SK-N-SH (cell line): ENCODE results near the gene ING1. TPM values are rescaled to one million over a fixed set of nuclear protein-coding genes. Genes with fewer than 3 reads are reported as not detected.

Experiments used
- CTCF ChIA-PET: fragments of 300-600, 350-600 bp; formaldehyde crosslinking; extraction: SDS; loops from one replicate; lab custom pipeline; 2021; lab: Yijun Ruan, JAX
- POLR2A ChIA-PET: fragments of 350-600 bp; sonication (Branson Sonifier 250); formaldehyde crosslinking; extraction: SDS; loops from one replicate; lab custom pipeline; 2020; ENCODE audit warnings: antibody characterized with exemption, inconsistent platforms; lab: Yijun Ruan, JAX
- DNase-seq: peaks from one replicate; pipeline ENCODE4 v3.0.0; 2012
- H2AFZ ChIP-seq: fragments of 200-600 bp; sonication (generic); 2 replicates; pipeline ENCODE4 v1.8.1; 2016; ENCODE audit warnings: antibody characterized with exemption, mild to moderate bottlenecking, low read depth
- H3F3A ChIP-seq: fragments of 200-600 bp; sonication (generic); replicated peaks from 2 replicates; pipeline ENCODE3; 2016; ENCODE audit warnings: antibody characterized with exemption, mild to moderate bottlenecking; ENCODE audit not compliant: insufficient read depth
- H3K27ac ChIP-seq, 2 experiments: fragments of 200-500 bp in 1 of 2; fragments of 200-600 bp in 1 of 2; sonication (Bioruptor generic) in 1 of 2; sonication (generic), shearing (Covaris generic) in 1 of 2; 2 replicates each; pipeline versions ENCODE4 v1.5.1 to v1.6.1; 2014 to 2016; ENCODE audit warnings: low read depth in 2 of 2, inconsistent platforms in 1 of 2, low read length in 1 of 2, mild to moderate bottlenecking in 1 of 2, mixed read lengths in 1 of 2
- H3K27me3 ChIP-seq: fragments of 200-600 bp; sonication (generic), shearing (Covaris generic); 2 replicates; pipeline ENCODE4 v1.6.1; 2016; ENCODE audit warnings: mixed run types; ENCODE audit not compliant: insufficient read depth
- H3K36me3 ChIP-seq, 2 experiments: fragments of 200-500 bp in 1 of 2; fragments of 200-600 bp in 1 of 2; sonication (Bioruptor generic) in 1 of 2; sonication (generic) in 1 of 2; replicated peaks in 1 of 2; 2 replicates each; pipeline versions ENCODE3 to v1.5.1; 2014 to 2016; ENCODE audit warnings: low read length in 1 of 2, mild to moderate bottlenecking in 1 of 2; ENCODE audit not compliant: insufficient read depth in 2 of 2, control insufficient read depth in 1 of 2
- H3K4me1 ChIP-seq, 2 experiments: fragments of 200-500 bp in 1 of 2; fragments of 200-600 bp in 1 of 2; sonication (Bioruptor generic) in 1 of 2; sonication (generic), shearing (Covaris generic) in 1 of 2; 2 replicates each; pipeline versions ENCODE4 v1.5.1 to v1.6.1; 2014 to 2016; ENCODE audit warnings: low read depth in 1 of 2, low read length in 1 of 2, mixed run types in 1 of 2; ENCODE audit not compliant: insufficient read depth in 2 of 2, control insufficient read depth in 1 of 2
- H3K4me2 ChIP-seq: fragments of 200-600 bp; sonication (generic), shearing (Covaris generic); 2 replicates; pipeline ENCODE4 v1.6.1; 2017; ENCODE audit warnings: mixed run types
- H3K4me3 ChIP-seq, 2 experiments: fragments of 200-500 bp in 1 of 2; fragments of 200-600 bp in 1 of 2; sonication (Bioruptor generic) in 1 of 2; sonication (generic), shearing (Covaris generic) in 1 of 2; 2 replicates each; pipeline versions ENCODE4 v1.5.1 to v1.8.1; 2014 to 2016; ENCODE audit warnings: low read depth in 2 of 2, inconsistent platforms in 1 of 2, low read length in 1 of 2, mild to moderate bottlenecking in 1 of 2, mixed read lengths in 1 of 2, moderate library complexity in 1 of 2
- H3K79me2 ChIP-seq: fragments of 200-600 bp; sonication (generic); 2 replicates; pipeline ENCODE4 v1.8.1; 2017; ENCODE audit warnings: mild to moderate bottlenecking; ENCODE audit not compliant: insufficient read depth
- H3K9ac ChIP-seq: fragments of 200-600 bp; sonication (generic); 2 replicates; pipeline ENCODE4 v1.6.1; 2017; ENCODE audit warnings: mixed run types
- H3K9me2 ChIP-seq: fragments of 200-600 bp; sonication (generic); 2 replicates; pipeline ENCODE4 v1.6.1; 2017; ENCODE audit warnings: mixed run types
- H3K9me3 ChIP-seq: fragments of 200-600 bp; sonication (generic); 2 replicates; pipeline ENCODE4 v1.6.1; 2017; ENCODE audit warnings: mixed run types, mild to moderate bottlenecking, moderate library complexity
- H4K20me1 ChIP-seq: fragments of 200-600 bp; sonication (generic); 2 replicates; pipeline ENCODE4 v1.6.1; 2017; ENCODE audit warnings: mild to moderate bottlenecking, mixed run types; ENCODE audit not compliant: insufficient read depth
- CHD2 ChIP-seq: fragments of 150-350 bp; IDR thresholded peaks from 2 replicates; pipeline ENCODE4 v1.6.1; 2018; ENCODE audit warnings: low read length; ENCODE audit not compliant: partially characterized antibody
- EP300 ChIP-seq, 2 experiments: IDR thresholded peaks; 2 replicates each; pipeline versions ENCODE4 v1.4.0 to v1.6.1; 2012; ENCODE audit warnings: borderline replicate concordance in 1 of 2, low read depth in 1 of 2, low read length in 1 of 2
- FOXJ3 ChIP-seq: sonication (generic); formaldehyde crosslinking; IDR thresholded peaks from 2 replicates; pipeline ENCODE4 v1.5.1; 2020; ENCODE audit warnings: mild to moderate bottlenecking, missing genetic modification reagents
- FOXM1 ChIP-seq: IDR thresholded peaks from 2 replicates; pipeline ENCODE4 v1.4.0; 2012; ENCODE audit warnings: low read depth, mild to moderate bottlenecking
- NRF1 ChIP-seq: IDR thresholded peaks from 2 replicates; pipeline ENCODE4 v1.6.1; 2012; ENCODE audit warnings: low read depth, mild to moderate bottlenecking, low read length
- POLR2AphosphoS5 ChIP-seq: IDR thresholded peaks from 2 replicates; pipeline ENCODE4 v1.6.1; 2012; ENCODE audit warnings: low read depth, low read length
- RXRA ChIP-seq: IDR thresholded peaks from 2 replicates; pipeline ENCODE4 v1.4.0; 2012; ENCODE audit warnings: low read depth, mild to moderate bottlenecking, borderline replicate concordance
- SIN3A ChIP-seq: IDR thresholded peaks from 2 replicates; pipeline ENCODE4 v1.6.1; 2012; ENCODE audit warnings: low read depth, mild to moderate bottlenecking, low read length, moderate library complexity, borderline replicate concordance
- TAF1 ChIP-seq: IDR thresholded peaks from 2 replicates; pipeline ENCODE4 v1.6.1; 2012; ENCODE audit warnings: low read depth, mild to moderate bottlenecking, low read length, moderate library complexity, borderline replicate concordance
- WGBS: methylation state at CpG from one replicate; pipeline ENCODE4 v1.1.6; 2017; ENCODE audit warnings: low lambda C conversion rate; 5-methylcytosine and 5-hydroxymethylcytosine counted together
- polyA plus RNA-seq, 3 experiments: library from polyadenylated mRNA; depleted of rRNA; stranded (reverse); fragments of >200 nt; gene quantifications; 2 replicates each; pipeline ENCODE4 v1.2.3, GENCODE V29; 2012
- TF ChIP-seq, protein P1 (sequence below): fragments of 150-350 bp; IDR thresholded peaks from 2 replicates; pipeline ENCODE4 v1.6.1; 2016; ENCODE audit warnings: mild to moderate bottlenecking, low read depth, low read length
- TF ChIP-seq, protein P2 (sequence below): fragments of 200-600 bp; sonication (generic); IDR thresholded peaks from 2 replicates; pipeline ENCODE4 v1.6.1; 2017; ENCODE audit warnings: antibody characterized with exemption, mild to moderate bottlenecking, moderate library complexity
- TF ChIP-seq, protein P3 (sequence below): IDR thresholded peaks from 2 replicates; pipeline ENCODE4 v1.4.0; 2012; ENCODE audit warnings: low read depth, borderline replicate concordance
- TF ChIP-seq, protein P4 (sequence below): IDR thresholded peaks from 2 replicates; pipeline ENCODE4 v1.6.1; 2012; ENCODE audit warnings: mild to moderate bottlenecking, low read depth, low read length, moderate library complexity
- TF ChIP-seq, protein P5 (sequence below): fragments of 150-350 bp; IDR thresholded peaks from 2 replicates; pipeline ENCODE4 v1.6.1; 2017; ENCODE audit warnings: antibody characterized with exemption, low read length, low read depth, borderline replicate concordance
- TF ChIP-seq, protein P6 (sequence below): IDR thresholded peaks from 2 replicates; pipeline ENCODE4; 2012
- TF ChIP-seq, protein P7 (sequence below): IDR thresholded peaks from 2 replicates; pipeline ENCODE4 v1.4.0; 2012; ENCODE audit warnings: low read depth

The ING1 gene
- polyA plus RNA-seq, 1 of the 3 experiments (the other 2 are of a cell fraction), result 25.4 TPM

DNA sequence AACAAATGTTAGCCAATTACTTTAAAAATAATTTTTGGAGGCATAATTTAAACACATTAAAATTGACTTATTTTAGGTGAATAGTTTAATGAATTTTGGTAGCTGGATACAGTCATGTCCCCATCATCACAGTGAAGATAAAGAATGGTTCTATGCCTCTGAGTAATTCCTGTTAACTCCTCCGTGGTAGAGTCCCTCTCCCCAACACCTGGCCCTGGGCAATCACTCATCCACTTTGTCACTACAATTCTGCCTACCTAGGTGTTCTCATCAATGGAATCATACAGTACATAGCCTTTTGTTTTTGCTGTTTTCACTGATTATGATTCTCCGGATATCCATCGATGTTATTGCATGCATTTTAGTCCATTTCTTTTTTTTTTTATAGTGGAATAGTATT is 55.6 kb downstream of the ING1 start:
- 53% methylated on average over 3 of the region's 3 CpGs for WGBS
- TF ChIP-seq TAF1, result no peak
- no peak for TF ChIP-seq SIN3A
- TF ChIP-seq POLR2AphosphoS5, result no peak
- TF ChIP-seq, protein P1, sequence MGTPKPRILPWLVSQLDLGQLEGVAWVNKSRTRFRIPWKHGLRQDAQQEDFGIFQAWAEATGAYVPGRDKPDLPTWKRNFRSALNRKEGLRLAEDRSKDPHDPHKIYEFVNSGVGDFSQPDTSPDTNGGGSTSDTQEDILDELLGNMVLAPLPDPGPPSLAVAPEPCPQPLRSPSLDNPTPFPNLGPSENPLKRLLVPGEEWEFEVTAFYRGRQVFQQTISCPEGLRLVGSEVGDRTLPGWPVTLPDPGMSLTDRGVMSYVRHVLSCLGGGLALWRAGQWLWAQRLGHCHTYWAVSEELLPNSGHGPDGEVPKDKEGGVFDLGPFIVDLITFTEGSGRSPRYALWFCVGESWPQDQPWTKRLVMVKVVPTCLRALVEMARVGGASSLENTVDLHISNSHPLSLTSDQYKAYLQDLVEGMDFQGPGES, result no peak
- no peak for TF ChIP-seq RXRA
- TF ChIP-seq, protein P2, sequence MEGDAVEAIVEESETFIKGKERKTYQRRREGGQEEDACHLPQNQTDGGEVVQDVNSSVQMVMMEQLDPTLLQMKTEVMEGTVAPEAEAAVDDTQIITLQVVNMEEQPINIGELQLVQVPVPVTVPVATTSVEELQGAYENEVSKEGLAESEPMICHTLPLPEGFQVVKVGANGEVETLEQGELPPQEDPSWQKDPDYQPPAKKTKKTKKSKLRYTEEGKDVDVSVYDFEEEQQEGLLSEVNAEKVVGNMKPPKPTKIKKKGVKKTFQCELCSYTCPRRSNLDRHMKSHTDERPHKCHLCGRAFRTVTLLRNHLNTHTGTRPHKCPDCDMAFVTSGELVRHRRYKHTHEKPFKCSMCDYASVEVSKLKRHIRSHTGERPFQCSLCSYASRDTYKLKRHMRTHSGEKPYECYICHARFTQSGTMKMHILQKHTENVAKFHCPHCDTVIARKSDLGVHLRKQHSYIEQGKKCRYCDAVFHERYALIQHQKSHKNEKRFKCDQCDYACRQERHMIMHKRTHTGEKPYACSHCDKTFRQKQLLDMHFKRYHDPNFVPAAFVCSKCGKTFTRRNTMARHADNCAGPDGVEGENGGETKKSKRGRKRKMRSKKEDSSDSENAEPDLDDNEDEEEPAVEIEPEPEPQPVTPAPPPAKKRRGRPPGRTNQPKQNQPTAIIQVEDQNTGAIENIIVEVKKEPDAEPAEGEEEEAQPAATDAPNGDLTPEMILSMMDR, result no peak
- TF ChIP-seq, protein P3, sequence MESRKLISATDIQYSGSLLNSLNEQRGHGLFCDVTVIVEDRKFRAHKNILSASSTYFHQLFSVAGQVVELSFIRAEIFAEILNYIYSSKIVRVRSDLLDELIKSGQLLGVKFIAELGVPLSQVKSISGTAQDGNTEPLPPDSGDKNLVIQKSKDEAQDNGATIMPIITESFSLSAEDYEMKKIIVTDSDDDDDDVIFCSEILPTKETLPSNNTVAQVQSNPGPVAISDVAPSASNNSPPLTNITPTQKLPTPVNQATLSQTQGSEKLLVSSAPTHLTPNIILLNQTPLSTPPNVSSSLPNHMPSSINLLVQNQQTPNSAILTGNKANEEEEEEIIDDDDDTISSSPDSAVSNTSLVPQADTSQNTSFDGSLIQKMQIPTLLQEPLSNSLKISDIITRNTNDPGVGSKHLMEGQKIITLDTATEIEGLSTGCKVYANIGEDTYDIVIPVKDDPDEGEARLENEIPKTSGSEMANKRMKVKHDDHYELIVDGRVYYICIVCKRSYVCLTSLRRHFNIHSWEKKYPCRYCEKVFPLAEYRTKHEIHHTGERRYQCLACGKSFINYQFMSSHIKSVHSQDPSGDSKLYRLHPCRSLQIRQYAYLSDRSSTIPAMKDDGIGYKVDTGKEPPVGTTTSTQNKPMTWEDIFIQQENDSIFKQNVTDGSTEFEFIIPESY, result no peak
- TF ChIP-seq, protein P4, sequence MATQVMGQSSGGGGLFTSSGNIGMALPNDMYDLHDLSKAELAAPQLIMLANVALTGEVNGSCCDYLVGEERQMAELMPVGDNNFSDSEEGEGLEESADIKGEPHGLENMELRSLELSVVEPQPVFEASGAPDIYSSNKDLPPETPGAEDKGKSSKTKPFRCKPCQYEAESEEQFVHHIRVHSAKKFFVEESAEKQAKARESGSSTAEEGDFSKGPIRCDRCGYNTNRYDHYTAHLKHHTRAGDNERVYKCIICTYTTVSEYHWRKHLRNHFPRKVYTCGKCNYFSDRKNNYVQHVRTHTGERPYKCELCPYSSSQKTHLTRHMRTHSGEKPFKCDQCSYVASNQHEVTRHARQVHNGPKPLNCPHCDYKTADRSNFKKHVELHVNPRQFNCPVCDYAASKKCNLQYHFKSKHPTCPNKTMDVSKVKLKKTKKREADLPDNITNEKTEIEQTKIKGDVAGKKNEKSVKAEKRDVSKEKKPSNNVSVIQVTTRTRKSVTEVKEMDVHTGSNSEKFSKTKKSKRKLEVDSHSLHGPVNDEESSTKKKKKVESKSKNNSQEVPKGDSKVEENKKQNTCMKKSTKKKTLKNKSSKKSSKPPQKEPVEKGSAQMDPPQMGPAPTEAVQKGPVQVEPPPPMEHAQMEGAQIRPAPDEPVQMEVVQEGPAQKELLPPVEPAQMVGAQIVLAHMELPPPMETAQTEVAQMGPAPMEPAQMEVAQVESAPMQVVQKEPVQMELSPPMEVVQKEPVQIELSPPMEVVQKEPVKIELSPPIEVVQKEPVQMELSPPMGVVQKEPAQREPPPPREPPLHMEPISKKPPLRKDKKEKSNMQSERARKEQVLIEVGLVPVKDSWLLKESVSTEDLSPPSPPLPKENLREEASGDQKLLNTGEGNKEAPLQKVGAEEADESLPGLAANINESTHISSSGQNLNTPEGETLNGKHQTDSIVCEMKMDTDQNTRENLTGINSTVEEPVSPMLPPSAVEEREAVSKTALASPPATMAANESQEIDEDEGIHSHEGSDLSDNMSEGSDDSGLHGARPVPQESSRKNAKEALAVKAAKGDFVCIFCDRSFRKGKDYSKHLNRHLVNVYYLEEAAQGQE, result no peak
- no peak for TF ChIP-seq EP300 (IDR thresholded peaks at IDR 0.05; ENCODE audit: borderline replicate concordance in 1 of 2, low read depth in 1 of 2, low read length in 1 of 2)
- TF ChIP-seq, protein P5, sequence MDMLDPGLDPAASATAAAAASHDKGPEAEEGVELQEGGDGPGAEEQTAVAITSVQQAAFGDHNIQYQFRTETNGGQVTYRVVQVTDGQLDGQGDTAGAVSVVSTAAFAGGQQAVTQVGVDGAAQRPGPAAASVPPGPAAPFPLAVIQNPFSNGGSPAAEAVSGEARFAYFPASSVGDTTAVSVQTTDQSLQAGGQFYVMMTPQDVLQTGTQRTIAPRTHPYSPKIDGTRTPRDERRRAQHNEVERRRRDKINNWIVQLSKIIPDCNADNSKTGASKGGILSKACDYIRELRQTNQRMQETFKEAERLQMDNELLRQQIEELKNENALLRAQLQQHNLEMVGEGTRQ, result no peak
- TF ChIP-seq CHD2, result no peak
- TF ChIP-seq, protein P6, sequence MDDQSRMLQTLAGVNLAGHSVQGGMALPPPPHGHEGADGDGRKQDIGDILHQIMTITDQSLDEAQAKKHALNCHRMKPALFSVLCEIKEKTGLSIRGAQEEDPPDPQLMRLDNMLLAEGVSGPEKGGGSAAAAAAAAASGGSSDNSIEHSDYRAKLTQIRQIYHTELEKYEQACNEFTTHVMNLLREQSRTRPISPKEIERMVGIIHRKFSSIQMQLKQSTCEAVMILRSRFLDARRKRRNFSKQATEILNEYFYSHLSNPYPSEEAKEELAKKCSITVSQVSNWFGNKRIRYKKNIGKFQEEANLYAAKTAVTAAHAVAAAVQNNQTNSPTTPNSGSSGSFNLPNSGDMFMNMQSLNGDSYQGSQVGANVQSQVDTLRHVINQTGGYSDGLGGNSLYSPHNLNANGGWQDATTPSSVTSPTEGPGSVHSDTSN, result no peak
- no peak for TF ChIP-seq FOXM1
- TF ChIP-seq, protein P7, sequence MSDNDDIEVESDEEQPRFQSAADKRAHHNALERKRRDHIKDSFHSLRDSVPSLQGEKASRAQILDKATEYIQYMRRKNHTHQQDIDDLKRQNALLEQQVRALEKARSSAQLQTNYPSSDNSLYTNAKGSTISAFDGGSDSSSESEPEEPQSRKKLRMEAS, result no peak
- TF ChIP-seq NRF1, result no peak
- TF ChIP-seq FOXJ3 (CRISPR knock-in tag), result no peak
- TF ChIP-seq, all 33 proteins: peak for 0
- no peaks in the 10 kb centered on the region for H3K79me2 ChIP-seq

More for the DNA sequence above, 55.6 kb downstream of the ING1 start:
- Histone ChIP-seq H3K36me3 (no peaks in the 10 kb centered on the region), H3K4me3 (no peak overlapping the region), H3K27me3 (no peaks in the 10 kb centered on the region), H3K4me2 (no peak overlapping the region), H2AFZ (no peak overlapping the region), H3K9ac (no peak overlapping the region), H4K20me1 (no peaks in the 10 kb centered on the region), H3F3A (no peaks in the 10 kb centered on the region), H3K4me1 (no peaks in the 10 kb centered on the region), H3K9me2 (no peaks in the 10 kb centered on the region), H3K9me3 (no peaks in the 10 kb centered on the region), H3K27ac (no peak overlapping the region)
- POLR2A ChIA-PET, result no interaction called here
- CTCF ChIA-PET, result no interaction called here
- no peak for DNase-seq
